Measurements from ENCODE around the gene ITGB5.
"Not testable (repeated sequence)": the region's sequence is repeated elsewhere in the genome, so short reads cannot be mapped to it uniquely, and the experiment has no call there.

Gene ITGB5

DNA sequence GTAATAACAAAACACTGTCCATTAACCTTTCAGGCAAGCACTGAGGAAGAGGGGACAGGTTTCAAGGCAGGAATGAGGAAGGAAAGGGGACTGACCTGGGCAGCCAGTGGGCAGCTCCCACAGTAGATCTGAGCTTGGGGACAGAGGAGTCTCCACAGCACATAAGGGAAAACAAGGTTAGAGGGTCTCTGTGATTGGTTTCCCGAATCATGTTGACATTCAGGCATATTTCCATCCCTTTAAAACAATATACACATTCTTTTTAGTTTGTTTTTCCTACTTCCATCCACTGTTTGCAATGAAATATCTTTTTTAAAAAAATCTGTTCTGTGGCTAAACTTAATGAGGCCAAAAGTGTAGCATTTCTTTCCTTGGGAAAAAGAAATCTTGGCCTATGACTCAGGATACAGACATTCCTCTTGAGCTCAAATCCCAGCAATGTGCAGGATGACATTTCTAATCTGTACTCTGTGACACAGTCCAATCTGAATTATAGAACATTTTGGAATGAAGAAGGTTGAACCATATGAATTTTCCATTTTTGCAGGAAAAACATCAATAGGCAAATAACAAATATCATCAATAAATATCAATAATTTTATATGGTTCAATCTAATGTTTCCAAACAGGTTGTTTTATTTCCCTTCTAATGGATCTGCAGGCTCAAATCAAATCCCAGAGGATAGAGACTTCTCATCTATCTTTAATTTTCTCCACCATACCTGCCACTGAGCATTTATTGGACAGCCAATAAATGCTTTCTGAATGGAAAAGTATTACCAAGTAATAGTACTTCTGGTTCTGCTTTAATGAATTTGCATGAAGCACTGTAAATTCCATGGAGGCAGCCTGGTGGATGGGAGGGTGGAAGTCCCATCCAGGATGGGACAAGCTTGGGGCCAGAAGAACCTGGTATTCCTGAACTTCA is 54.1 kb downstream of the ITGB5 start:
- no peak for FAIRE-seq

DNA sequence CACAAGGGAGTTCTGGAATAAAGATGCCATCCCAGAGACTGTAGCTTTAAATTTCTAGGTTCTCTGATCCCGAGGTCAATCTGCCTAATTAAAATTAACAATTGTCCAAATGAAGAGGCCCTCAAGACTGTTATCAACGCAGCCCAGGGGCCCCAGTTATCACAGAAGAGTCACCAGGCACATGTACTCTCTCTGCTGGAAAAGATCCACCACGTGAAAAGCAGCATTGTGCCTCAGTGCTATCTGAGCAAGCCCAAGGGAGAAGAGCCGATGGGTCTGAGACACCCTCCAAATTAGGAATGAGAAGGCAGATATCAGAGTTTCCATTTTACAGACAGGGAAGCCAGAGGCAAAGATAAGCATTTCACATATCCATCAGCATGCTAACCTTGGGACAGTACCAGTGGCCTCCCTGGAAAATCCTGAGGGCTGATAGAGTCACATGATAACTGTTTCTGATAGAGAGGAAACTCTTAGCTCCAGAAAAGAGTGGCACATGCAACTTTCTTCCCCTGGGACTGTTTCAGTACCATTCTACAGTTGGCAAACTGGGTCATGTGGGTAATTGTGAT is 55.5 kb downstream of the ITGB5 start:
- no peak for FAIRE-seq

DNA sequence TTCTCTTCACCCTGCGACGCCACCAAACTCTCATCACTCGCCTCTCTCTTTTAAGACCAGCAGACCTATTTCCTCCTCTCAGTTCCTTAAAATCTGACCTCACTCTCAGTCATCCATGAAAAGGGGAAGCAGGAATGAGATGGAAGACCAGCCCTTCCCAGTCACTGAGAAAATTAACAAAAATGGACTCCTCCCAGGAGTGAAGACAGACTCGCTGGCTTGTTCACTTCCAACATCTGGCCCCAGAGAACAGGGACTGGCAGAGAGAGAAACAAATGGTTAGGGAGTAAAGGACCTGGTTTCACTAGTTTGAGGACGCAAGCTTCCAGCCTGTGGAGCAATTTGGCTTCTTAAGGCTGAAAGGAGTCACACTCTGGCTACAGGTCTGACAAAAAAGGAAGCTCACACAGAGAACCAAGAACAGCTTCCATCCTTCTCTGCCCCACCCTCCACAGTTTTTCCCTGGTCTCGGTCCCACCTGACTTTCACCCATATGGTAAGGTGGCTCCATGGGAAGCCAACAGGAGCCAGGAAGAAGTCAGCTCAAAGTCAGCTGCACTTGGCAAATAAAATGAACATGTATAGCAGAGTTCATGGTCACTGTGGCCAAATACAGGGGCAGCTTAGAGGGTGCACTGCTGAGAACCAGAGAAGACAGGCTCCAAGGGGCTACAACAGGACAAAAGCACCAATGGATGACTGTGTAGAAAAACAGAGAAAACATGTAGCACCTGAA is 57.2 kb downstream of the ITGB5 start:
- no peak for FAIRE-seq

DNA sequence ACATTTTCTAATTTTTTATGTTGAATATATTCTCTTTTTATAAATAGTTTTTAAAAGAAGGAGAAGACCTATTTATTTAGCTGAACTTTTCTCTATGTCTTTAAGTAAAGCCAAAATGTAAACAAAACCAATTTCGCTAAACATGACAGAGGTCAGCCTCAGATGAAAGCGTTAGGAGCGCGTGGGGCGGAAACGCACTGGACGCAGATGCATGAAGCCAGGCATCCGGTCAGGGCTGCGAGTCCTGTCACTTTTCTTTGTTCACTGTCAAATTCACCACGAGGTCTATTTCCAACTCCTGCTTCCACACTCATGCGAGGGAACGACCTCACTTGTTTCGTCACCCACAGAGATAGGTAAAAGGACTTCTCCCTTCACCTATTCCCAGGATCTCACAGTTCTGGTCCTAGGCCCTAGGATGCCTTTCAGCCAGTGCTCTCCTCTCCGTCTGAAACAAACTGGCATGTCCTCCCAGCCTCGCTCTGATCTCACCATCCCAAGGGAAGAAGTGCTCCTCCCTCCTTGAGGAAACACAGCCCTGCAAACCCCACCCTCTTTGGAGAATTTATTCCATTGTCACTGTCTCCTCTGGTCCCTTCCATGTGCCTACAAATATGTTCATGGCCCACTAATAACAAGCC is 57.9 kb downstream of the ITGB5 start:
- FAIRE-seq, result no peak

DNA sequence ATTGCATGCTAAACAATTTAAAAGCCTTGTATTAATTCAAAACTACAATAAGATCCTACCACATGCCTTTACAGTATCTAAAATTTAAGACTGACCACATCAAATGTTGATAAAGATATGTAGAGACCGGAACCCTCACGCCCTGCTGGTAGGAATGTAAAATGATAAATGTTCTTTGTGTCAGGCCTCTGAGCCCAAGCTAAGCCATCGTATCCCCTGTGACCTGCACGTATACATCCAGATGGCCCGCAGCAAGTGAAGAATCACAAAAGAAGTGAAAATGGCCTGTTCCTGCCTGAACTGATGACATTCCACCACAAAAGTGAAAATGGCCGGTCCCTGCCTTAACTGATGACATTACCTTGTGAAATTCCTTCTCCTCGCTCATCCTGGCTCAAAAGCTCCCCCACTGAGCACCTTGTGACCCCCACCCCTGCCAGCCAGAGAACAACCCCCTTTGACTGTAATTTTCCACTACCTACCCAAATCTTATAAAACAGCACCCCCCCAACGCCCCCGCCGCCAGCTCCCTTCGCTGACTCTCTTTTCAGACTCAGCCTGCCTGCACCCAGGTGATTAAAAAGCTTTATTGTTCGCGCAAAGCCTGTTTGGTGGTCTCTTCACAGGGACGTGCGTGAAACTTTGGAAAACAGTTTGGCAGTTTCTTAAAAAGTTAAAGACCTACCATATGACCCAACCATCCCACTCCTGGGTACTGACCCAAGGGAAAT is 59.5 kb downstream of the ITGB5 start:
- FAIRE-seq, result not testable (repeated sequence)

DNA sequence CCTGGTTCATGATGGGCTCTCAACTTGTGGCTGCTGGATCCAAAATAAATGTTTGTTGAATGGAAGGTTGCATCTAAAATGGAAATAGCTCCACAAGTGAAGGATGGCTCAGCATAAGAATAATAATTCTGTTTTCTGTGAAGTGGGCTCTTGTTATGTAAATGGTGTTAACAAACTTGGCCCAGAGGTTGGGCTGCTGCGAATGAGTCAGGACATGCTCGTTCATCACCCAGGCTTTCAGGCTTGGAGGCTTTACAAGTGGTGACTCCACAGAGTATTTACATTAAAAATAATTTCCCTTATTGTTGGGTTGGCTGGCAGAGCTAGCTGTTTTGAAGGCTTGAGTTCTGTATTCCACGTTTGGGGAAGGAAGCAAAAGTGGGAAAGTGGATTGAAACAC is 60.5 kb downstream of the ITGB5 start:
- FAIRE-seq, result no peak

DNA sequence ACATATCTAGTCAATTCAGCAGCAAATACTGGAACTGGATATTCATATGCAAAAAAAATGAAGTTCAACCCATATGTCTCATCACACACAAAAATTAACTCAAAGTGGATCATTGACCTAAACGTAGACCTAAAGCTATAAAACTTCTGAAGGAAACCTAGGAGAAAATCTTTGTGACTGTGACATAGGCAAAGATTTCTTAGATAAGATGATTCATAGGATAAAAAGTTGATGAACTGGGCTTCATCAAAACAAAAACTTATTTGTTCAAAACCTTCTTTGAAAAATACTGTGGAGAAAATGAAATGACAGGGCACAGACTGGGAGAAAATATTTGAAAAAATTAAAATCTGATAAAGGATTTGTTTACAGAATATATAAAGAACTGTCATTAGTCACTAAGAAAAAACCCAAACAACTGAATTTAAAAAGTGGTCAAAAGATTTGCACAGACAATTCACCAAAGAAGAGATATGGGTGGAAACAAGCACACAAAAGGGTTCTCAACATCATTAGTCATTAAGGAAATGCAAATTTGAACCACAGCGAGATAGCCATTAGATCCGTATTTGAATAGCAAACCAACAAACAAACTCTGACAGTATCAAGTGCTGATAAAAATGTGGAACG is 62.8 kb downstream of the ITGB5 start:
- no peak for FAIRE-seq

DNA sequence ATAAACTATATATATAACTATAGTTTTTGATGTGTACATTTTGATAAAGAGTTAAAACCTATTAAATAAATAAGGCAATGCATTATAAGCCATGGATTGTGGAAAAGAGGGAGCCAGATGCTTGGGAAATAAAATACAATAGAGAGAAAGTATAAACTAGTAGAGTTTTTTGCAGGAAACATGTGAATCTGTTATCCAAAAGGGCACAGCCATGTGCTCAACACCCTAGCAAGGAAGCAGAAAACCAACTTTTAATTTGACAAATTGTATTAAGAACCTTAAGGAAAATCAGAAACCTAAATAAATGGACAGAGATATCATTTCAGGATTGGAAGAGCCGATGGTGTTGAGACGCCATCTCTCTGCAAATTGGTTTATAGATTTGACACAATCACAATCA is 63.5 kb downstream of the ITGB5 start:
- FAIRE-seq, result no peak

DNA sequence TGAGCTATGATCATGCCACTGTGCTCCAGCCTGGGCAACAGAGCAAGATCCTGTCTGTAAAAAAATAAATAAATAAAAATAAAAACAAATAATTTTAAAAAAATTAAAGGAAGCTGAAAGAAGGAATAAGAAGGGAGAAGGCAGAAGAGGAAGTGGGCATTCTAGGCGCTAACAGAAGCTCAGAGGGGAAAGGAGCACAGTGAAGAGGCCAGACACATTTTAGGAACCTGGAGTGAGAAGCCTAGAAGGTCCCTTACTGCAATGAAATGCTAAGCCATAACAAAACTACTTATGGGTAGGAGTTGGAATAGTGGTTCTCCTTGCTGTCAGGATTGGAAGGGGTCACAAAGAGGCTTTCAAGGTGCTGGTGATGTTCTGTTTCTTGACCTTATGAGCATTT is 64.0 kb downstream of the ITGB5 start:
- no peak for FAIRE-seq

DNA sequence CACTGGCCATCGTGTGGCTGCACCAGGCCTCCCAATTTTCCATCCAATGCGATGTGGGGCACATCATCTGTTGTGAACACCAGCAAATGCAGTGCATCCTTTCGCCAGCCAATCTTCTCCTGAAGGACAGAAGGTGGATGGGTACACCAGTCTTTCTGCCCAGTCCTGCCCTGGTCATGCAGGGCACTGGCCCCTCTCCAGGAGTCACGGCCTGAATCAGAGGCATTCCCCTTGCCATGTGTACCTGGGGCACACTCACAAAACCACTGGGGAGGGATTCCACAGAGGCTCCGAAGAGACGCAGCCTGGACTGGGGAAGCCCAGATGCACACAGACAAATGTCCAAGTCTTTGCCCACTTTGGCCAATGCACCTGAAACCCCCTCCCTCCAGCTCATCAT is 65.8 kb downstream of the ITGB5 start:
- FAIRE-seq, result no peak

DNA sequence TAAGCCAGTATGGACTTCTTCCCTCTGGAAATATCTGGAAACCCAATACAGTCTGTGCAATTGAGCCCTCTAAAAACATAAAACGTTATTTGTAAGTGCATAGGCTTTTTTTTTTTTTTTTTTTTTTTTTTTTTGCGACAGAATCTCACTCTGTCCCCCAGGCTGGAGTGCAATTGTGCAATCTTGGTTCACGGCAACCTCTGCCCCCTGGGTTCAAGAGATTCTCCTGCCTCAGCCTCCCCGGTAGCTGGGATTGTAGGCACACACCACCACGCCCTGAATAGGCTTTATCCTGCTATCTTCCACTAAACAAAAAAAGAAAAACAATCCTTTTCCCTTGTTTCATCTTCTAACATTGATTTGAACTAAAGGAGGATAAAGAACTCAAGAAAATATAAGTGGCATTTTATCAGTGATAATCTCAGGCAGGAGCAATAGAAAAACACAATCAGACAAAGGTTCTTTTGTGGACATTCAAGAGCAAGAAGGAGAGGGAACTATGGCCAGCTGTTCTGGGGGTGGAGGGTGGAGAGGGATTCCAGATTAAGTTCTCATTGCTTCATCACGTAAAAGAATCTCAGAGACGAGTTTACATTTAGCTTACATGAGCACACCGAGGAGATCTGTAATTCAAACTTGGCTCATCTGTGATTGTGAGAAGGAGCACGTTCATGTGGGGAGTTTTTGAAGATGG is 68.6 kb downstream of the ITGB5 start:
- no peak for FAIRE-seq

DNA sequence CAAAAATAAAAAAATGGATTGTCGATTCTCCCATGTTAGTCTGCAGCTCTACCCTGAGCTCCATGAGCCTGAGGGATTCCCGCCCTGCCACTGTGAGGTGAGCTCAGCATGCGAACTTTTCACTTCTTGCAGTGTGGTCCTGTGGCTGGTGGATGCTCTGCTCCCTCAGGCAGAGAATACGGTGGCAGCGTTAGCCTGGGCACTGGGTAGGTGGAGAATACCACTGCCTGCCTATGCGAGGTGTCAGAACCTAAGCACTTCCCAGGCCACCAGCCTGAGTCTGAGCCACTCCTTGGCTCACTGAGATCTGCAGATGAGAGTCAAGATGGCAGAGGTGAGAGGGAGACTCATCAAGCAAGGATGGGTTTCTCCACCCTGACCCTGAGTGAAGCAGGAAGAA is 70.1 kb downstream of the ITGB5 start:
- FAIRE-seq, result no peak

DNA sequence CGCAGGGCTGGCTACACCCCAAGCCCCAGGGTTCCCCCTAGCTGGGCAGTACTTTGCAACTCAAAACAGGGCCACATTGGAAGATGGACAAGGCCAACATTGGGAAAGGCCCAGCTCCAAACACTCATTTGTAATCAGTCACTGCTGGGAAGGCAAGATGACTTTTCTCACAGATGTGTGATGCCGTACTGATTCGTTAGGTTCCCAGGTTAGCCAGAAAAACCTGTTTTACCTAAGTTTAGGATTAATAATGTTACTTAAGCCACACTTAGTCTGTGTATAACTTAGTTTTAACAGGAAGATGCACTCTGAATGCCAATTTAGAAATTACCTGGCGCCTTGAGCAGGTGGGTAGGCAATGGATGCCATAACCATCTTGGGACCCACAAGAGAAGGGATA is 71.0 kb downstream of the ITGB5 start:
- FAIRE-seq, result no peak

DNA sequence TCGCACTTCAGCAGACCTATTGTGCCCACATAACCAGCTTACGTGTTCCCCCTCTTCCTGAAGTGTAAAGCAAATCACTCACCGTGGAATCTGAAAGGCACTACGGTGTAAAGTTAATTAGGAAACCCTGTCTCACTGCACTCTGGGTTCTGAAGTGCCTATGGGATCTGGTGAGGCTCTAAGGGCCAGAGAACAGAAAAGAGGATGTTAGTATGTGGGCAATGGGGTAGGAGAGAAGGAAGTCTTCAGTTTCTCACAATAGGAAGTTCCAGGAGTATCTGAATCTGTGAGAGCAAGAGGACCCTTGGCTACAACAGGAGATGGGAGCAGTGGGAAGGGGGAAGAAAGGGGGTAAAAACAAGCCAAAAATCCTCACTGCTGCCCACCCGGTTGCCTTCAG is 71.4 kb downstream of the ITGB5 start:
- FAIRE-seq, result no peak

DNA sequence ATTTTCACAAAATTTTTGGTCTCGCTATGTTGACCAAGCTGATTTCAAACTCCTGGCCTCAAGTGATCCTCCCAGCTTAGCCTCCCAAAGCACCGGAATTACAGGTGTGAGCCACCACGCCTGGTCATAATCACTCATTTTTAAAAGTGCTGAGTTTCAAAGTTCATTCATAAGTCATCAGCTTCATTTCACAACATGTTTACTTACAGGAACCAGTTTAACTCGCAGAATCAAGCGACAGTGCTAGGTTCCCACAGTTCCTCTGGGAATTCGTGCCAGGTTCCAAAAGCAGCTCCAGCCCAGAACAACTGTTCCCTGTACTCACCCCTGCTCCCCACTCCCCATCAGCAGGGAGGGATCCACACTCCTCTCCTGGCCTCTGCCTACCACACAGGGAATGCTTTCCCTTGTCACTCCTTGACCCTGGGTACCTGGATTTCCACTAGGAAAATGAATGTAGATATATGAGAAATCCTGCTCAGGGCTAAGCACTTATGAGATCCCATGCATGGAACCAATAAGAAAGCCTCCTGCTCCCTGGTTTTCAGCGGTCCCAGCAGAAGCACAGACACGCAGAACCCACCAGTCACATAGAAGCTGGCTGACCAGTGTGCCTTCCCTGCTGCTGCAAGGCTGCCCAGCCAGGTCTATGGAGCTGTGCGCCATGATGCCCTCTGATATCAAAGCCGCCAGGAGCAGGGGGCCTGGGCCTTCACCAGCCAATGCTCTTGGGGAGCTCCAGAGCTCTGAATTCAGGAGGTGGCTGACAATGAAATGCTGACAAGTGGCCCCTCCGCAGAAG is 72.3 kb downstream of the ITGB5 start:
- no peak for FAIRE-seq

DNA sequence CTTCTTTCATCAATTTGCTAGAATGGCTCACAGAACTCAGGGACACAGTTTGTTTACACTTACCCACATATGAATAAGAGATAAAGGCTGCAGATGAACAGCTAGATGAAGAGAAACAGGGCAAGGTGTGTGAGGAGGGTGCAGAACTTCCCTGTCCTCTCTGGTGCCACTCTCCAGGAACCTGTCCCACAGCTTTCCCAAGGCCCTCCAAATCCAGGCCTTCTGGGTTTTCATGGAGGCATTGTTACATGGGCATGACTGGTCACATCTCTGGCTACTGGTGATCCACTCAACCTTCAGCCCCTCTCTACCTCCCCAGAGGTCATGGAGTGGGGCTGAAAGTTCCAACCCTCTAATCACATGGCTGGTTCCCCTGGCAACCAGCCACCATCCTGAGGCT is 73.6 kb downstream of the ITGB5 start:
- FAIRE-seq, result no peak

DNA sequence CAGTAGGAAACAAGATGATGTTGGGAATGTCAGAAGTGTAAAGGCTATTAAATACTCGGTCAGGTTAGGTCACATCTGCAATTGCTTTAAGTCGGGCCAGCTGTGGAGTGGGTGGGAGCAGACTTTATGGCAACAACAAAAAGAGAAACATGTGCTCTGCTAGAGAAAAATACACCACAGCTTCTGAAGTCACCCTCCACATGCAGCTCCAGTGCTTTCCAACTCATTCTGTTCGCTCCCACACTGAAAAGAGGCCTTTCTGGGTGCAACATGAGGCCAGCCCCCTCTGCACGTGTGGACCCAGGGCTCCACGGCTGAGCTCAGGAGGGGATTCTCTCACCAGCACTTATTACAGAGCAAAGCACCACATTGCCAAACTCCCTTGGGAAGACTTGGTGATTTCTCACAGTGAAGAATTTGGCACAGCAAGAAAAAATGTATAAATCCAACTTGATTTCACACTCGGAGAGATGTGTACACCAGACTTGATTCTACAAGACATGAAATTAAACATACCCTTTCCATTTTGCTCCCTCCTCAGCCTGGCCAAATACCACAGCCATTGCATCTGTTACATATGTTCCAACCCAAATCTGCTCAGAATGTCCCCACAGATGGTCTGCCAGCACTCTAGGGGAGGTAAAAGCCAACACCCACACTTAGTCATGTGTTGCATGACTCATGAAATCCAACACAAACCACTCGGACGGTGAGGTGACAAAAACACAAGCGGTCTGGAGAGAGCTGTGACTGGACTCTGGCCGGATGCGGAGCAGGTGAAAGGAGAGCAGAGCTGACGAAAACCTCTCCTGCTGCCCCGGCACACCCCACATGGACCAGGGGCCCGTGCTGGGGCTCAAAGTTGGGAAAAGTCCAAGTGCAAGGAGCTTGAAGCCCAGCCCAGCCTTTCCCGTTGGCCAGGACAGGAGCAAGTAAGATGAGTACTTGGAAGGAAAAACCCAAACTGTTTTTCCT is 74.6 kb downstream of the ITGB5 start:
- no peak for FAIRE-seq

DNA sequence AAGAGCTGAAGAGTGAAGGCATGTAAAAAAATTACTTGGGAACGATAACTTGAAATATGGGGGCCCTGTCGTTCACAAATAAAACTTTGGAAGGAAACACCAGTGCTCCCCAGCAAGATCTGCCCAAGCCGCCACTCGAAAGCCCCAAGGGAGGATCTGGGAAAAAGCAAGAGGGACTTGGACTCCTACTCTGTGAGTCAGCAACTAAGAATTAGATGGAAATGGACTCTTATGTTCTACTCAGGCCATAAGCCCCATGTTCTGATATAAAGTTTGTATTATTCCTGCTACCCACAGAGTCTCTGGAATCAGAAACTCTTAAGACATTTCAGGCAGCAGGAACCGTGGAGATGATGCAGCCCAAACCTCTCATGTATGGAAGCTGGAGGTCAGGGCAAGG is 75.7 kb downstream of the ITGB5 start:
- no peak for FAIRE-seq

DNA sequence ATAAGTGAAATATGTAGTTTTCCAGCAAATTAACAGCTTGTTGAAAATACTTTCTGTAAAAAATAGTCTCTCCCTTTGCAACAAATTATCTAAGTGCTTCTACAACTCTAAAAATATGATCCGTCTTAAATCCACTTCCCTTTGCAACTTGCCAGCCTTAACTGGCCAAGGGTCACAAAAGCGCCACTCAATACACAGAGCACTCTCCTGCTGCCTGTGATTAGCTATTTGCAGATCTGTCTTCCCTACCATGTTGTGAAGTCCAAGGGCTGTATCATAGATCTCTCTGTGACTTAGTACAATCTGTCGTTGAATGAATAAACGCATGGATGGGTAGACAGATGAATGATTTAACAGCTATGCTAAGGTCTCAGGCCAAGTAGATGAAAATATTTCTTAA is 76.2 kb downstream of the ITGB5 start:
- no peak for FAIRE-seq
